HCEC 1CT (cell line): Measurements from ENCODE around the gene EXOC6B.

ENCODE experiments used
- DNase-seq: peaks from one replicate; pipeline ENCODE4 v3.0.0-alpha.2; 2017

The EXOC6B gene

GRCh38 chr2:72731116-72731515 lies 94.7 kb downstream of the EXOC6B start:
- no peak for DNase-seq

DNA sequence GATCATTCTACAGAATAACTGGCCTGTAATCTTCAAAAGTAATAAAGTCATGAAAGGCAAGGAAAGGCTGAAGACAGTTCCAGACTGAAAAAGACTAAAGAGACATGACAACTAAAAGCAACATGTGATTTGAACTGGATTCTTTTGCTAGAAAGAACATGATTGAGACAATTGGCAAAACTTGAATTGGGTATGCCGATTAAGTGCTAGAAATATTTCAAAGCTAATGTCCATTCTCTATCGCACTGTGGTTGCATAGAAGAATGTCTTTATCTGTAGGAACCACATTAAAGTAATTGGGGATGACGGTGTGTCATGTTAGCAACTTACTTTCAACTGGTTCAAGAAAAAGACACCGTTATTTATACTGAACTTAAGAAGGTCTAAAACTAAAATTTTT lies 98.5 kb downstream of the EXOC6B start:
- DNase-seq = no peak

GRCh38 chr2:72723769-72724370 lies 102.0 kb downstream of the EXOC6B start:
- no peak for DNase-seq

DNA sequence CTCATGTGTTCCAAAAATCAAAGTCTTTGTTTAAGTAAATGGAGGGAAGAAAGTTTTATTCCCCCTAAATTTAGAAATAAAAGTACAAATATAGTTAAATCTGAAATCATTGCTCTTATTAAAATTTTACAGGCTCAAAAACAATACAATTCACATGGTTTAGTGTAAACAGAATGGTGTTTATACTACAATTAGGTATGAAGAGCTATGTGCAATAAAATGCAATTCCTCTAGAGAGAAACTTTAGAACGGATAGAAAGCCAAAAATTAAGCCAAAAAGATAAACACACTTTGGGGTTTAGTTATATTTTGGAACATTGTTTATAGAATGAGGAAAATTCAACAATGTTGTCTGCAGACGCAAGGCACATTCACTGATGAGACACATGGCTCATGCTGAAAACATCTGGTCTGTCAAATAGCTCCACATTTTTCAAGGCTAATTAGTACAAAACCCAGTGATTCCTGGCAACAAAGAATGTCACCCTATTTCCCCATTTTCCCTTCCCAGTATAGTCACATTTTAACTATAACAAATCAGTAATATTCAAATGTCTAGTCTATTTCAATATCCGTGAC lies 103.3 kb downstream of the EXOC6B start:
- DNase-seq = peak; percentile 61

GRCh38 chr2:72719416-72719815 lies 106.4 kb downstream of the EXOC6B start:
- DNase-seq = peak; percentile 7

DNA sequence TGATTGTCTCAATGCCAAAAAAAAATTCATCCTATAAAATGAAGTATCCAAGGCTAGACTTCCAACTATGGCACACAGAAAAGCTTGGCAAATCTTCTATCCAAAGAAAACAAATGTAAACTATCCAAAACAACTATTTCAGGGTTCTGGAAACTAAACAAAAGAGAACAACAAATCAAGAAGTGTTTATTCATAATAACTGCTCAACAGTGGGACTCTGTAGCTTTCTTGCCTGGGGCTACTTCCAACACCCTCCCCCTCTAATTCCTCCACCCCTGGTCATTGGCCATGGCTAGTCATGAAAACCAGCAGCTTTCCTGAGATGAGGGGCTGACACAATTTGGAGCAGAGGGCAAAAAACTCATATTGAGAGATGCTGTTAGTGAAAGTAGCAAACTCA lies 107.0 kb downstream of the EXOC6B start:
- DNase-seq = no peak

DNA sequence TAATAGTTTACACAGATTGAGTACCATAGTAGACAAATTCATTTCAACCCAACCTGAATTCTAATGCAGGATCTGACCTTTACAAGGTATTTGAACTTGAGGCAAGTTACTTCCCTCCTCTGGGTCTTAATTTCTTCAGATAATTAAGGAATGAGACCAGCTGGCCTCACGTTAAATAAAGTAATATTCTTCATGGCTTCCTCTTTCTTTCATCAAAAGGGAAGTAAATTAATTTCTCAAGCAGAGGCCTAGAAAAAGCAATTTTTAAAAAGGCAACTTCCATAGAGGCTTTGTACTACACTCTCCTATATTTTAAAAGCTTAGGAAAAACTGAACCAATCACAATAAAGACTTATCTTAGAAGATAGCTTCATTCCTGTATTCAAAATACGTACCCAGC lies 109.2 kb downstream of the EXOC6B start:
- no peak for DNase-seq

DNA sequence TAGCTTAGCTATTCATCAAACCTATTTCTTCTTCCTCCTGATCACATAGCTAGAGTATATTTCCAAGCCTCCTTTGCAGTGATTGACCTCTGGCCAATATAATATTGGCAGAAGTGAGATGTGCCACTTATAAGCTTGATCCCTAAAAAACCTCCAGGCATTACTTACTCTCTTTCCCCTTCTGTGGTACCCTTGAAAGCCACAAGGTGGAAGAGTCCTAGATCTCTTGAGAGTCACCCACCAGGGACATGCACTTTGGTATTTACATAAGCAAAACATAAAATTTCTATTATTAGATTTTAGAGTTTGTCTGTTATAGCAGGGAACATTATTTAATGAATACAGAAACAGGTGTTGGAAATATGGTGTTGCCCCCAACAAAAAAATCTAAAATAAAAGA lies 112.0 kb downstream of the EXOC6B start:
- no peak for DNase-seq

DNA sequence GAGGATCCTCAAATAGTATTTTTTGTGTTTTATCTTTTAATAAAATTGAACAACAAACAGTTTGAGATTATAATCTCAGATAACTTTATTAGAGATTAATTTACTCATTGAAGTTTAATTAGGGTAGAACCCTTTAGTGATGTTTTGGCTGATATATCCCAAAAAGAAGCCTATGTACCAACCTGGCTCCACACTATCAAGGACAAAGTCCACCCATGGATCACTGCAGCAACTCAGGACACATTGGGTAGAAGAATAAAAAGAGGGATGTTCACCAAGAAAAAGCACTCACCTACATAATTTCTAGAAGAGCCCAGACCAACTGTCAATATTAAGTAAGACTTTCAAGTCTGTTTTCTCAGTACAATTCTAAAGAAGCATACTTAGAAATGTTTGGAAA lies 112.9 kb downstream of the EXOC6B start:
- DNase-seq = no peak

GRCh38 chr2:72712304-72712703 lies 113.5 kb downstream of the EXOC6B start:
- no peak for DNase-seq

DNA sequence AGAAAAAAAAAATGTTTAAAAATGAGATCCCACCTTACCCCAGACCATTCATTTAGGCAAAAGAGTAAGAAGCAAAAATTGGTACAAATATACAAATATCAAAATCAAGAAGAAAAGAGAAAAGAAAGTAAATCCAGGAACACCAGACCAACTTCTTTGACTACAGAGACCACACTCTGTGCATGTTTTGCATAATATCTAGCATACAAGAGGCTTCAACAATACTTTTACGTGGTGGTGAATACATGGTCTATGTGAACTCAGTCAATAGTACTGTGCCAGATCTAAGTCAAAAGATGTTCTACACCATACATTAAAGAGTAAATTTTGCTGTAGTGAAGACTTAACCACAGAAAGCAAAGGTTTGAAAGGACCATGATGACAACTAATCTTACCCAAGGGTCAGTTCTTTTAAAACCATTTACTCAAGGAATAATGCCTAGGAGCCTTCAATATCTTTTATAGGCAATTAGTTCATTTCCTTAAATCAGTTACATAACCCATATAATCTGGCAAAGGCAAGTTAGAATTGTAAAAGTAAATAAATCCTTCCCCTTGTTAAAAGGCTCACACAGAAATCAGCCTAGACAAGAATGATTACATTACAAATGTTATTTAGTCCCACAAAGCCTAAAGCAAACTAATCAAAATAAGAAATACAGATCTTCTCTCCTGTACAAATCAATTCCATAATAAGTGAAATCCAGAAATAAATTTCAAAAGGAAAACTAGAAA lies 115.2 kb downstream of the EXOC6B start:
- no peak for DNase-seq

DNA sequence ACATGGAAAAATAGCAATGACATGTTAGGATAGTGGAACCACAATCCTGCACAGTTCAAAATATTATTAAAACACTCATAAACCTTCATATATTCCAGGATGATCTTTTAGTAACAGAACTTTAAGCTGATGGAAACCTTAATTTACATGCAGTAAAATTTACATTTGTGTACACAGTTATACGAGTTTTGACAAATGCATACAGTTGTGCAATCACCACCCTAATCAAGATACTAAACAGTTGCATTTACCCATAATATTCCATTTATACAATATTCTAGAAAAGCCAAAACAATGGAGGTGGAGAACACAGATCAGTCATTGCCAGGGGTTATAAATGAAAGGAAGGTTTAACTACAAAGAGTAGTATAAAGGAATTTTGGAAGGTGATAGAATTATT lies 117.6 kb downstream of the EXOC6B start:
- no peak for DNase-seq

DNA sequence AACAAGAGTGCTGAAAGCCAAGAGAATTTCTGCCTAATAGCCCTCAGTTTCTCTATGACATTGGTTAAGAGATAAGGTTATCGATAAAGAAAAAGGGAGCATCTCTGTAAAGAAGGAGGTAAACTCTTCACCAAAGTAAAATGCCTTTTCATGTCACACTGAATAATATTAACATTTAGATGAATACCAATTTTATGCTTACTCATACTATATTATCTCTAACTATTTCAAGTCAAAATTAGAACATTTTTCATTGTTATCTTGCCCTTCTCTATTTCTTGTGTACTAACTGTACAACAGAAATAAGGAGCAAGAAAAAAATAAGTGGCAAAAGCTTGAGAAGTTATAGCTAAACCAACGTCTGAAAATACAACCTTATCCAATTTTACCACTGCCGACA lies 127.5 kb downstream of the EXOC6B start:
- DNase-seq = no peak

GRCh38 chr2:72696559-72696958 lies 129.3 kb downstream of the EXOC6B start:
- DNase-seq = no peak

DNA sequence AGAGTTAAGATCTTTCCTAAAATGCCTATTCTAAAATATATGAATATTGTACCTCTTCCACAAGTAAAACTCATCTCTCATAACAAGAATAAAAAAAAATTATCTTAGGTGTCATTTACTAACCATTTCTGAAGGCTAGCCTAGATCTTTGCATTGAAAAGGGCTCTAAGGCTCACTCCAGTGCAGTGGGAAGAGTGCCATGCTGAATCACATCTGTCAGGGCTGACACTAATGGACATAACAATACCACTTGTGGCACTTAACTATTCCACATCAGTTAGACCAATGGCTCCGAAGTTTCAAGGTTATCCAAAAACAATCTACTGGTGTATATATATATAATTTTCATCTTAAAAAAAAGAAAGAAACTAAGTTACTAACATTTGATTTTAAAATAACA lies 130.2 kb downstream of the EXOC6B start:
- DNase-seq = no peak

GRCh38 chr2:72694715-72695496 lies 130.9 kb downstream of the EXOC6B start:
- peak; percentile 17 for DNase-seq

GRCh38 chr2:72689579-72690195 lies 136.1 kb downstream of the EXOC6B start:
- DNase-seq = no peak

DNA sequence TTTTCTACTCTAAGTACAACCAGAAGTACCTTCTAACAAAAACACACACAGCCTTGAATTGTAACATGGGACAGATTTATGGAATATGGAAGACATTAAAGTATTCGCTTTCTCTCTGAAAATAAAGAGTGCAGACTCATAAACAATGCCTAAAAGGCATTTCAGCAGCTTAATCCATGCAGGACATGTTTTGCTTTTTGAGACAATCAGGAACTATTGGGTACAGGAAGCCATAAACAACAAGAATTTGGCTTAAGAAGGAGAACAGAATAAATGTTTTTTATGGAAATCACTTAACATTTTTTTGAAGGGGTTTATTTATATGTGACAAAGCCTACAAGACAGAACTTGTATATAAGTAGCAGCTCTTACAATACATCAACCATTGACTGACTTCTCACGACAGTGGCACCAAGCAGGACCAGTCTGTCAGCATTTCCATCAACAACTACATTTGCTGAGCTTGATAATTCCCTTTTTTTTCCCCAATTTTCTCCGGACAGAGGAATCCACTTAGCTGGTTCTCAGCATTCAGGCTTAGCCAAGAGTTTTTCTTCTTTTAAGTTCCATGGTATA lies 140.1 kb downstream of the EXOC6B start:
- no peak for DNase-seq

DNA sequence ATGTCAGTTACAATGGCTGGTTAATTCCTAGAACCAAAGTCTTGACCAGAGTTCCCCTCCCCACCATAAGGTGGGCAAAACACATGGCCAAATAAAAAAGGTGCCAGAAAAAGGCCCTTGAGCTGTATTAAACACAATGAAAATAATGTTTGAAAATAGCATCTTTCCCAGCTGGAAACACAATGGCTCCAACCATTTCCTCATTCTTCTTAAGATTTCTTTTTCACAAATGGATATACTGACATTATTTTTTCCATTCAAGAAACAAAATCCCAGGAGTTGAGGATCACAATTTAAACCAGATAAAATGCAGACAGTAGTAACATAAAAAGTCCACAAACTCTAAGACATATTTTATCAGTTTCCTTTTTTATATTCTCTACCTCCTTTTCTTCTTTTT lies 143.8 kb downstream of the EXOC6B start:
- no peak for DNase-seq

DNA sequence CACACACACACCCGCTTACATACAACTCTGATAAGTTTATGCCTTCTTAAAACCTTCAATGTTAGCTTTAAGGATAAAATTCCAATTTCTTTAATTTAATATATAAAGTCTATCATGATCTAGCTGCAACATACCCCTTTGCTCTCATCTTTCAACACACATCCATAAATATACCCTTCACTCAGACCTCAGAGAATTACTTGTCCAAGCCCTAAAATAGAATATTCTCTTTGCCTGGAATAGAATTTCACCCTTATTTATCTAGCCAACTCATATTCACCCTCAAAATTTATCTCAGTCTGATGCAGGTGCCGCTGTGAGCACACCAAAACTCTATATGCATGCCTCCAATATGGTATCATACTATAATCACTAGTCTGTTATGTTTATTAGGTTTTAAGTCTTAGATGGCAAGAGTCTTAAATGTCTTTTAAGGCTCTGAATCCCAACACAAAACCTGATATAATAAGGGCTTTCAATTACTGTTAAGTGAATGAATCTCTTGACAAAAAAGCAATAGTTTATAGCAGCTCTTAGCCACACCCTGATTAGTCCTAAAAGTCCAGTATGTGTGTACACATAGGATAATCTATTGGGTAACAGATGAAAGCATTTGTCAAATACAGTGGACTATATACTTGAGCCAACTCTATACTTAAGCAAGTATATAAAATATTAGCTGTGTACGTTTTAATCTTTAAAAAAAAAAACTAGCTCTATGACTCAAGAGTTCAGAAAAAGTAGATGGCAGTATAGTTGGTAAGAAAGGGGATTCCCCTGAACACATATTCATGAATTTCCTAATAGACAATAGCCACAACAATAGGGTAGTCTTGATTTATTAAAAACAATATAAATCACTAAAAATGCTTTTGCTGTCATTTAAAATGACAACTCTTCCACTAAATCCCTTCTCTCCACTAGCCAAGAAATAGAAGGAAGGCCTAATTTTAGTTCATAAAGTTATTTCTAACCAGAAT lies 144.5 kb downstream of the EXOC6B start:
- no peak for DNase-seq

DNA sequence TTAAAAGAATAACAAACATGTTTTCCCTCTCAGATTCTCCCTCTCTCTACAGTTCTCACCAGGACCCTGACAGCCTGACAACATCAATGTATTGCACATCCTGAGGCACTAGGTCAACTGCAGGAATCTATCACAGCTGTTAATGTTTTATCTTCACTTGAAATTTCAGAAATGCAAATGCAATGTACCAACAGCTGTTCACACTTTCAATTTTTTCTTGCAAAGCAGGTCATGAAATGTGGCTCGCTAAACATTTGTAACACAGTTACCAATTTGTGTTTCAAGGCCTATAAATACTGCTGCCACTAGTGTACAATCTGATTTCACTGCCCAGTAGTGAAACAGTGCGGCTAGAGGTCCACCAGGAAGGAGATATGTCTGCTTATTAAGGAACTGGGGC lies 147.8 kb downstream of the EXOC6B start:
- DNase-seq = no peak
